Lower leg skin (tissue), 3 donors: Measurements from ENCODE around the gene CWC22.

Source experiments
- POLR2A ChIP-seq, 2 donors: fragments of 450-650 bp; IDR thresholded peaks; one replicate each; pipeline ENCODE4 v1.6.1; 2016 to 2017; ENCODE audit warnings: antibody characterized with exemption in 2 of 2, mild to moderate bottlenecking in 1 of 2, moderate library complexity in 1 of 2
- TF ChIP-seq, protein P1 (sequence below), 3 donors: fragments of 450-650 bp; IDR thresholded peaks; one replicate each; pipeline ENCODE4 v1.5.1; 2016; ENCODE audit warnings: antibody characterized with exemption in 3 of 3, mild to moderate bottlenecking in 3 of 3, moderate library complexity in 2 of 3

DNA sequence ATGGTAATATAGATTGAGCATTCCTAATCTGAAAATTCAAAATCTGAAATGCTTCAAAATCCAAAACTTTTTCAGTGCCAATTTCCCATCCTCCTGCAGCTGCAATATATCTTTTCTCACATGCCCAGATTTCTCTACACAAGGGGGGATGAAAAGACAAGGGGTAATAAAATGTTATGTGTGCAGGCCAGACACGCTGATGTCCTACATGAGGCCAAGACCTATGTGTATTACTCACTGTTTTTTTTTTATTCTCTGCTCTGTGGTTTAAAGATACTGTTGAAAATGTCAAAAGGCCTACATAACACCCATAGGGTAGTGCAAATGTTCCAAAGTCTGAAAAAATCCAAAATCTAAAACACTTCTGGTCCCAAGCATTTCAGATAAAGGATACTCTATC, 41.2 kb upstream of the CWC22 start:
- TF ChIP-seq POLR2A (IDR thresholded peaks at IDR 0.05) = no peak
- TF ChIP-seq, protein P1, sequence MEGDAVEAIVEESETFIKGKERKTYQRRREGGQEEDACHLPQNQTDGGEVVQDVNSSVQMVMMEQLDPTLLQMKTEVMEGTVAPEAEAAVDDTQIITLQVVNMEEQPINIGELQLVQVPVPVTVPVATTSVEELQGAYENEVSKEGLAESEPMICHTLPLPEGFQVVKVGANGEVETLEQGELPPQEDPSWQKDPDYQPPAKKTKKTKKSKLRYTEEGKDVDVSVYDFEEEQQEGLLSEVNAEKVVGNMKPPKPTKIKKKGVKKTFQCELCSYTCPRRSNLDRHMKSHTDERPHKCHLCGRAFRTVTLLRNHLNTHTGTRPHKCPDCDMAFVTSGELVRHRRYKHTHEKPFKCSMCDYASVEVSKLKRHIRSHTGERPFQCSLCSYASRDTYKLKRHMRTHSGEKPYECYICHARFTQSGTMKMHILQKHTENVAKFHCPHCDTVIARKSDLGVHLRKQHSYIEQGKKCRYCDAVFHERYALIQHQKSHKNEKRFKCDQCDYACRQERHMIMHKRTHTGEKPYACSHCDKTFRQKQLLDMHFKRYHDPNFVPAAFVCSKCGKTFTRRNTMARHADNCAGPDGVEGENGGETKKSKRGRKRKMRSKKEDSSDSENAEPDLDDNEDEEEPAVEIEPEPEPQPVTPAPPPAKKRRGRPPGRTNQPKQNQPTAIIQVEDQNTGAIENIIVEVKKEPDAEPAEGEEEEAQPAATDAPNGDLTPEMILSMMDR (IDR thresholded peaks at IDR 0.05) = no peak
